Neural progenitor cell (in vitro differentiated cells): Measurements from ENCODE around the gene C16orf74.

Source experiments
- CTCF ChIP-seq: fragments of 200-600 bp; sonication (generic); IDR thresholded peaks from 2 replicates; pipeline ENCODE4 v1.5.1; 2017; ENCODE audit warnings: antibody characterized with exemption, mild to moderate bottlenecking
- EZH2 ChIP-seq: fragments of 200-600 bp; sonication (generic); IDR thresholded peaks from 2 replicates; pipeline ENCODE4 v1.6.1; 2017; ENCODE audit warnings: antibody characterized with exemption, mild to moderate bottlenecking, moderate library complexity
- EZH2phosphoT487 ChIP-seq: fragments of 200-600 bp; sonication (generic); IDR thresholded peaks from 2 replicates; pipeline ENCODE4 v1.6.1; 2017; ENCODE audit warnings: antibody characterized with exemption

- no peak for TF ChIP-seq CTCF
- TF ChIP-seq EZH2, result no peak
- no peak for TF ChIP-seq EZH2phosphoT487
Observed at GRCh38 chr16:85677383-85677967, 73.4 kb downstream of the C16orf74 start.
